AG08396 (cell line): Measurements from ENCODE around the gene VAV1.
"Not testable (repeated sequence)": the region's sequence is repeated elsewhere in the genome, so short reads cannot be mapped to it uniquely, and the experiment has no call there.

Experiments used
- DNase-seq: peaks from one replicate; pipeline ENCODE4 v3.0.0; 2012; ENCODE audit warnings: low spot score, mixed read lengths

The VAV1 gene

GRCh38 chr19:6761053-6761676 lies 11.3 kb upstream of the VAV1 start:
- DNase-seq = peak; percentile 44

- DNase-seq = not testable (repeated sequence)
Observed at GRCh38 chr19:6762253-6762797, 10.2 kb upstream of the VAV1 start.

GRCh38 chr19:6765738-6766356 lies 6.7 kb upstream of the VAV1 start:
- no peak for DNase-seq

- no peak for DNase-seq
Observed at GRCh38 chr19:6766357-6767080, 6.0 kb upstream of the VAV1 start.

- DNase-seq = no peak
Observed at GRCh38 chr19:6767081-6767356, 5.5 kb upstream of the VAV1 start.

GRCh38 chr19:6767357-6768235 lies 4.9 kb upstream of the VAV1 start, which contains the start of gene SH2D3A:
SH2D3A (minus strand) TSS chr19:6767435; CDS start chr19:6763748, 3,687 bp downstream.
- DNase-seq = no peak

GRCh38 chr19:6768236-6768785 lies 4.2 kb upstream of the VAV1 start:
- DNase-seq = no peak

GRCh38 chr19:6769006-6769619 lies 3.4 kb upstream of the VAV1 start:
- peak; percentile 69 for DNase-seq

- not testable (repeated sequence) for DNase-seq
Observed at GRCh38 chr19:6771648-6772027, 870 bp upstream of the VAV1 start.

- no peak for DNase-seq
Observed at GRCh38 chr19:6772866-6773322, 386 bp downstream of the VAV1 start.

- DNase-seq = no peak
Observed at GRCh38 chr19:6773323-6773931, 919 bp downstream of the VAV1 start.

- no peak for DNase-seq
Observed at GRCh38 chr19:6774821-6775707, 2.6 kb downstream of the VAV1 start.

- DNase-seq = not testable (repeated sequence)
Observed at GRCh38 chr19:6776045-6776444, 3.5 kb downstream of the VAV1 start.

- no peak for DNase-seq
Observed at GRCh38 chr19:6776999-6777398, 4.5 kb downstream of the VAV1 start.

GRCh38 chr19:6777434-6777833 lies 4.9 kb downstream of the VAV1 start:
- DNase-seq = no peak

GRCh38 chr19:6778386-6778785 lies 5.9 kb downstream of the VAV1 start:
- no peak for DNase-seq

GRCh38 chr19:6779206-6779605 lies 6.7 kb downstream of the VAV1 start:
- no peak for DNase-seq

GRCh38 chr19:6787393-6787792 lies 14.9 kb downstream of the VAV1 start:
- DNase-seq = no peak

- no peak for DNase-seq
Observed at GRCh38 chr19:6788896-6789295, 16.4 kb downstream of the VAV1 start.
